SKM-1 treated with dmso at 0.1 percent for 144 hours (cell line): Measurements from ENCODE around the gene CAMKV.
"Not testable (repeated sequence)": the region's sequence is repeated elsewhere in the genome, so short reads cannot be mapped to it uniquely, and the experiment has no call there.

Experiments
- DNase-seq: peaks from one replicate; lab custom pipeline; 2025; ENCODE audit not compliant: unreplicated experiment; lab: John Stamatoyannopoulos, UW

Gene CAMKV

DNA sequence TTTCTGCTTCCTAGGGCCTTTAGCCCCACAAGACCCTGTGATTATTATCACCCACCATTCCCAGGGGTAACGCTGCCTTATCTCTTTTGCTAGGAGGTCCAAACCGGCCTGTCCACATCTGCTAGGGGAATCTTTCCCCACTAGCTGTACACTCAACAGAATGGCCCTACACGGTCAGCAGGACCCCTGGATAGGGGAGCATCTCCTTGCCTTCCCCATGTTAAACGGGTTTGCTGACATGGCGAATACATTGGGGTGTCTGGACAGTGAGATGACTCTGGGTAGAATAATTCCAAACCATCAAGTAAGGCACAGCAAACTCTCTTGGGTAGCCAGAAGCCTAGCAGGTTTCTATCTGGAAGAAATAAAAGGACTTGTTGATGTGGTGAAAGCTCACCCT is 14.0 kb downstream of the CAMKV start:
- DNase-seq, result no peak

GRCh38 chr3:49845694-49846093 is 24.0 kb downstream of the CAMKV start:
- no peak for DNase-seq

- no peak for DNase-seq
Observed at GRCh38 chr3:49844464-49845183, 25.1 kb downstream of the CAMKV start.

GRCh38 chr3:49842843-49843517 is 26.7 kb downstream of the CAMKV start:
- DNase-seq, result no peak

- DNase-seq, result no peak
Observed at GRCh38 chr3:49841806-49842205, 27.9 kb downstream of the CAMKV start.

DNA sequence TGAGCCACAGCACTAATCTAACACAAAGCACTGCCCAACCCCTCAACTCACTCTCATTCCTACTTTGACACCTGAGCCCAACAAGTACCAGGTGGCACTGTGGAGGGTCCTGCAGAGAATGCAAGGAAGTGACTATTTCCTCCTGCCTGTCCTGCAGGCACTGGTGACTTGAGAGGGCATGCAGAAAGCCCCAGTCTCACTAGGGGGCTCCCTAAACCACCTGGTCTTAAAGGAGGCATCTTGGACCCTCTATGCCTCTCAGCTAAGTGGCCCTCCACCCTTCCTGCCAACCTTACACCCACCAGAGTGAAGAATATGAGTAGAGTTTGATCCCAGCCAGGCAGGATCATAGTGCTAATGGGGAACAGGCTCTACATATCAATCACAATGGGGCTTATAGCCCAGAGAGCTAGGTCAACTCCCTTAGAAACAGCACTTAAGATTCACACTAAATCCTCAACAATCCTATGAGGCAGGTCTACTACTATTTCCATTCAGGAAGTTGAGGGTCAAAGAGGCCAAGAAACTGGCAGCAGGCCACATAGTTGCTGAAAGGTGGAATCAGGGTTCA is 28.5 kb downstream of the CAMKV start:
- DNase-seq, result peak; percentile 23

GRCh38 chr3:49840388-49840787 is 29.3 kb downstream of the CAMKV start:
- no peak for DNase-seq

DNA sequence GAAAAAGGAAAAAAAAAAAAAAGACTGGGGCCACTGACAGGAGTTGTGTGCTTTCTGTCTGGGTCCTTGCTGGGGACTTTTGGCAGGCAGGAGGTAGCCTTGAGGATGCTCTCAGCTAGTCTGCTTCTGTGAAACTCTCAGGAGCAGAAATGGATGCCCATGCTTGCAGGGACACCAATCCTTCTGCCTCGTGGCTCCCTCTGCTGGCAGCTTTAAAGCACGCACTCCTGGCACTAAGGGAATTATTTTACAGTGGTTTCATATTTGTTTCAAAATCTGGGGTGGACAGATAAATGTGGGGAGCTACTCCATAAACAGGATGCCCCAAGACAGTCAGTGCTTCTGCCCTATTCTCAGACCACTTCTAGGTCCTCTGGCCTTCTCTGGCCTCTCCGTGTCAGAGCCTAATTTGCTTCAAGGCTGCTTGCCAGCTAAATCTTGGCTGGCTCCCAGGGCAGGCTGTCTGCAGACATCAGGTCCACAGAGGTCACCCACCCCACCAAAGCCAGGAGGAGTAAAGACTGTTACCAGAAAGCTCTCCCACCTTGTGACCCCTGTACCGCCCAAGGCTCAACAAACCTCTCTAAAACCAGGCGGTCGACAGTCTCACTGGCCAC is 30.4 kb downstream of the CAMKV start:
- DNase-seq, result peak; percentile 74

GRCh38 chr3:49831341-49831740 is 38.4 kb downstream of the CAMKV start:
- DNase-seq, result no peak

DNA sequence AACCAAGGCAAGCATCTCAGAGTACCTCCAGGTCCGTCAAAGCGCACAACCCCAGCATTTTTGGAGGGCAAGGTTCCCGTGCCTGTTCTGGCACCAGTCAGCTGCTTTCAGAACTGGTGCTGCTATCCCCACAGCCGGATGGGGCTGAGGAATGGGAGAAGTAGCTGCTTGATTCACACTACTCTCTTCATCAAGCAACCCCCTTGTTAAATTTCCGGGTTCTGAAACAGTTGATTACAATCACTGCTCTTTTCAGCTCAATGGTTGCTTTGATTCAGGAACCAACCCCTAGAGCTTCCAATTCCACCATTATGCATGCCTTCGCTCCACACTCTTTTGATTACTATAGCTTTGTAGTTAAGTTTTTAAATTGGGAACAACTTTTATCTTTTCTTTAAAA is 43.7 kb downstream of the CAMKV start:
- no peak for DNase-seq

DNA sequence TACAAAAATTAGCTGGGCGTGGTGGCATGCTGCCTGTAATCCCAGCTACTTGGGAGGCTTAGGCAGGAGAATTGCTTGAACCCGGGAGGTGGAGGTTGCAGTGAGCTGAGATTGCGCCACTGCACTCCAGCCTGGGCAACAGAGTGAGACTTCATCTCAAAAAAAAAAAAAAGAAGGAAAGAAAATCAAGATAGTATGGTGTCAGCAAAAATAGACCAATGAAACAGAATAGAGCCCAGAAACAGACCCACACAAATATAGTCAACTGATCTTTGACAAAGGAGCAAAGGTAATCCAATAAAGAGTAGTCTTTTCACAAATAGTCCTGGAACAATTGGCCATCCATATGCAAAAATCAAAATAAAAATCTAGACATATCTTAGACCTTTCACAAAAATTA is 46.6 kb downstream of the CAMKV start:
- DNase-seq, result not testable (repeated sequence)

- DNase-seq, result no peak
Observed at GRCh38 chr3:49813497-49814174, 56.1 kb downstream of the CAMKV start, which contains the start of gene UBA7. UBA7 (minus strand) TSS chr3:49813953; CDS start chr3:49813787, 166 bp downstream.

DNA sequence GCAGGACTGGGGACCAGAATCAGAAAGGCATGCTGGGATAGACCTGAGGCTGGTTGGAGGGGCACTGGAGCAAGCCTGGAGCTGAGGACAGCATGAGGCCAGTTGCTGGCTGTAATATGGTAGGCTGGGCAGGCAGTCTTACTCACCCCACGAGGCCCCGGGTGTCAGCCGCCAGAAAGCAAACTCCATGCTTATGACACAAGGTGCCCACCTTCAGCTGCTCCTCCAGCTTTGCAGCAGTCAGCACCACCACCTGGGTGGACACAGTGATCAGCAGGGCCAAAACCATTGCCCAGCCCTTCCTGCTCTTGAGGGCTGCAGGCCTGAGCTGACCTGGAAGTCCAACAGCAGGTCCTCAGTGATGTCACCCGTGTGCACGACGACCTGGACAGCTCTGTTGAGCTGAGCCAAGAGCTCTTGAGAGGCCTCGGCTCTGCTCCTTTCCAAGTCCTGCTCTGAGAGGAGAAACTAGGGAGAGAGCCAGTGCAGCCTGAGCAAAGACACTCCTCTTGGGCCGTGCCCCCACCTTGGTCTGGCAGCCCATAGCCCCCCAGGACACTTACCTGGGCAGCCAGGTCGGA is 56.7 kb downstream of the CAMKV start:
- no peak for DNase-seq
